OCI-LY1 (cell line): ENCODE results near the gene RCAN2.
A peak's percentile ranks its signal among the peaks of the same experiment; 100 is the strongest.

Source experiments
- H2AFZ ChIP-seq: fragments of 200-600 bp; sonication (generic), shearing (Covaris generic); 2 replicates; pipeline ENCODE4 v1.6.0; 2014; ENCODE audit warnings: antibody characterized with exemption, mild to moderate bottlenecking, low read length
- H3F3A ChIP-seq: fragments of 200-600 bp; sonication (generic), shearing (Covaris generic); 2 replicates; pipeline ENCODE4 v1.6.0; 2014; ENCODE audit warnings: mild to moderate bottlenecking, antibody characterized with exemption, low read length, moderate library complexity; ENCODE audit not compliant: insufficient read depth
- H3K27ac ChIP-seq: fragments of 200-600 bp; sonication (generic); 2 replicates; pipeline ENCODE4 v1.5.1; 2014; ENCODE audit warnings: low read length, mixed run types, mild to moderate bottlenecking, low read depth; ENCODE audit not compliant: poor library complexity, severe bottlenecking
- H3K27me3 ChIP-seq: fragments of 200-600 bp; sonication (generic); 2 replicates; pipeline ENCODE4 v1.6.0; 2014; ENCODE audit warnings: antibody characterized with exemption, mild to moderate bottlenecking, low read length, moderate library complexity; ENCODE audit not compliant: insufficient read depth
- H3K36me3 ChIP-seq: fragments of 200-600 bp; sonication (generic); 2 replicates; pipeline ENCODE4 v1.6.1; 2014; ENCODE audit warnings: mild to moderate bottlenecking, antibody characterized with exemption, low read length, moderate library complexity, mixed read lengths; ENCODE audit not compliant: insufficient read depth
- H3K4me1 ChIP-seq: fragments of 200-600 bp; sonication (generic); 2 replicates; pipeline ENCODE4 v1.5.1; 2014; ENCODE audit warnings: mild to moderate bottlenecking, low read length, moderate library complexity; ENCODE audit not compliant: insufficient read depth, severe bottlenecking
- H3K4me2 ChIP-seq: fragments of 200-600 bp; sonication (generic), shearing (Covaris generic); 2 replicates; pipeline ENCODE4 v1.6.1; 2014; ENCODE audit warnings: low read length
- H3K4me3 ChIP-seq: fragments of 200-600 bp; sonication (generic); 2 replicates; pipeline ENCODE4 v1.5.1; 2014; ENCODE audit warnings: low read length, low read depth, mild to moderate bottlenecking, mixed read lengths; ENCODE audit not compliant: poor library complexity, severe bottlenecking
- H3K79me2 ChIP-seq: fragments of 200-600 bp; shearing (Covaris generic); 2 replicates; pipeline ENCODE4 v1.6.1; 2016; ENCODE audit warnings: mixed run types, low read length, mixed read lengths; ENCODE audit not compliant: insufficient read depth
- H3K9ac ChIP-seq: fragments of 200-600 bp; sonication (generic), shearing (Covaris generic); 2 replicates; pipeline ENCODE4 v1.6.1; 2014; ENCODE audit warnings: mild to moderate bottlenecking, low read length, mixed read lengths
- H3K9me2 ChIP-seq: fragments of 200-600 bp; sonication (generic), shearing (Covaris generic); 2 replicates; pipeline ENCODE4 v1.6.1; 2014; ENCODE audit warnings: low read depth, mild to moderate bottlenecking, low read length, mixed read lengths
- H3K9me3 ChIP-seq: fragments of 200-600 bp; shearing (Covaris generic); 2 replicates; pipeline ENCODE4 v1.6.1; 2014; ENCODE audit warnings: low read length, mixed read lengths
- H4K20me1 ChIP-seq: fragments of 200-600 bp; sonication (generic), shearing (Covaris generic); 2 replicates; pipeline ENCODE4 v1.6.0; 2016; ENCODE audit warnings: mild to moderate bottlenecking, low read length; ENCODE audit not compliant: insufficient read depth
- CTCF ChIP-seq: fragments of 200-600 bp; sonication (generic), shearing (Covaris generic); IDR thresholded peaks from 2 replicates; pipeline ENCODE4 v1.5.1; 2017; ENCODE audit warnings: mild to moderate bottlenecking, antibody characterized with exemption, low read length, moderate library complexity, mixed read lengths
- EZH2 ChIP-seq: fragments of 200-600 bp; sonication (generic), shearing (Covaris generic); IDR thresholded peaks from 2 replicates; pipeline ENCODE4 v1.8.0; 2017; ENCODE audit warnings: borderline replicate concordance, mixed run types, mild to moderate bottlenecking, antibody characterized with exemption, low read length, moderate library complexity, mixed read lengths

Gene RCAN2

GRCh38 chr6:46491201-46491627 lies at the start of gene RCAN2:
RCAN2 (minus strand) TSS chr6:46491449.
- Histone ChIP-seq H3K4me2 (peak within 1 kb of the TSS; percentile 97), H3K27ac (no peak within 1 kb of the TSS), H3K9me3 (no peaks in the 10 kb centered on the region), H4K20me1 (no peaks in the 10 kb centered on the region), H3K4me3 (peak within 1 kb of the TSS; percentile 76), H3K4me1 (peaks cover 4% of the 10 kb centered on the region), H3F3A (no peaks in the 10 kb centered on the region), H3K79me2 (no peaks in the 10 kb centered on the region), H3K9ac (peak within 1 kb of the TSS; percentile 60; the same call in 1 of the 2 replicates), H3K27me3 (no peaks in the 10 kb centered on the region), H3K36me3 (no peaks in the 10 kb centered on the region), H3K9me2 (no peaks in the 10 kb centered on the region), H2AFZ (peak within 1 kb of the TSS; percentile 6; the same call in 1 of the 2 replicates)
- TF ChIP-seq CTCF (no peak), EZH2 (no peak)

- Histone ChIP-seq H3K4me1 (no peaks in the 10 kb centered on the region), H3K9me3 (peaks cover 2% of the 10 kb centered on the region; the same call in 1 of the 2 replicates), H3K27me3 (no peaks in the 10 kb centered on the region), H3K9me2 (no peaks in the 10 kb centered on the region), H3F3A (no peaks in the 10 kb centered on the region), H4K20me1 (no peaks in the 10 kb centered on the region), H3K4me2 (no peak overlapping the region), H3K27ac (no peak overlapping the region), H2AFZ (no peak overlapping the region), H3K4me3 (no peak overlapping the region), H3K9ac (no peak overlapping the region), H3K36me3 (no peaks in the 10 kb centered on the region), H3K79me2 (no peaks in the 10 kb centered on the region)
- TF ChIP-seq CTCF (no peak), EZH2 (no peak)
Measured at GRCh38 chr6:46539866-46540265, 48.6 kb upstream of the RCAN2 start.

GRCh38 chr6:46538800-46539480 lies 47.7 kb upstream of the RCAN2 start:
- Histone ChIP-seq H3F3A (no peaks in the 10 kb centered on the region), H3K4me2 (no peak overlapping the region), H3K79me2 (no peaks in the 10 kb centered on the region), H3K36me3 (no peaks in the 10 kb centered on the region), H3K4me3 (no peak overlapping the region), H2AFZ (no peak overlapping the region), H3K27ac (no peak overlapping the region), H3K4me1 (no peaks in the 10 kb centered on the region), H3K27me3 (no peaks in the 10 kb centered on the region), H3K9me3 (no peaks in the 10 kb centered on the region; the same call in 1 of the 2 replicates), H4K20me1 (no peaks in the 10 kb centered on the region), H3K9me2 (no peaks in the 10 kb centered on the region), H3K9ac (no peak overlapping the region)
- TF ChIP-seq CTCF, result no peak
- no peak for TF ChIP-seq EZH2
